Activated B cell treated with CpG ODN at 0.5 μM for 24 hours (primary cell): ENCODE measurements around the gene PPP3R1. TPM values are rescaled to one million over a fixed set of nuclear protein-coding genes. Genes with fewer than 3 reads are reported as not detected.

Experiments
- ATAC-seq: fragments of 200-7000 bp; cut with Tn5 transposase; one replicate; pipeline ENCODE4 v1.10.0; 2021; ENCODE audit warnings: low read depth, mild to moderate bottlenecking, moderate library complexity
- CTCF ChIA-PET: fragments of 350-600 bp; sonication (Branson Sonifier 250); formaldehyde crosslinking; loops from one replicate; lab custom pipeline; 2021; ENCODE audit warnings: antibody characterized with exemption; lab: Charles Lee
- POLR2A ChIA-PET: fragments of 350-600 bp; sonication (Branson Sonifier 250); formaldehyde crosslinking; loops from one replicate; lab custom pipeline; 2021; ENCODE audit warnings: antibody characterized with exemption; lab: Charles Lee
- DNase-seq: peaks from one replicate; pipeline ENCODE4 v3.0.0; 2022
- H3K27ac Mint-ChIP-seq: one replicate; pipeline ENCODE4 v1.8.0; 2020; ENCODE audit warnings: mixed read lengths
- H3K27me3 Mint-ChIP-seq: one replicate; pipeline ENCODE4 v1.8.0; 2021; ENCODE audit warnings: mixed read lengths
- H3K36me3 Mint-ChIP-seq: one replicate; pipeline ENCODE4 v1.8.0; 2021; ENCODE audit warnings: low read depth, mixed read lengths
- H3K4me1 Mint-ChIP-seq: one replicate; pipeline ENCODE4 v1.8.0; 2021; ENCODE audit warnings: mixed read lengths
- H3K4me3 Mint-ChIP-seq: one replicate; pipeline ENCODE4 v1.8.0; 2020; ENCODE audit warnings: mild to moderate bottlenecking, mixed read lengths
- H3K9me3 Mint-ChIP-seq: one replicate; pipeline ENCODE4 v1.8.0; 2020; ENCODE audit warnings: mixed read lengths
- CTCF ChIP-seq: fragments of 200-600 bp; IDR thresholded peaks from one replicate; pipeline ENCODE4 v1.8.0; 2022; ENCODE audit warnings: antibody characterized with exemption, mild to moderate bottlenecking
- intact Hi-C: fragments of 100-400 bp; cut with micrococcal nuclease; formaldehyde crosslinking; loops from one replicate; pipeline ENCODE4 v1.15.1; 2024
- total RNA-seq: library from RNA; stranded (reverse); gene quantifications from 2 replicates; pipeline ENCODE4 v1.2.3, GENCODE V29; 2022

The PPP3R1 gene
- total RNA-seq, 1 donor from 2014 or later: 53.5 TPM

DNA sequence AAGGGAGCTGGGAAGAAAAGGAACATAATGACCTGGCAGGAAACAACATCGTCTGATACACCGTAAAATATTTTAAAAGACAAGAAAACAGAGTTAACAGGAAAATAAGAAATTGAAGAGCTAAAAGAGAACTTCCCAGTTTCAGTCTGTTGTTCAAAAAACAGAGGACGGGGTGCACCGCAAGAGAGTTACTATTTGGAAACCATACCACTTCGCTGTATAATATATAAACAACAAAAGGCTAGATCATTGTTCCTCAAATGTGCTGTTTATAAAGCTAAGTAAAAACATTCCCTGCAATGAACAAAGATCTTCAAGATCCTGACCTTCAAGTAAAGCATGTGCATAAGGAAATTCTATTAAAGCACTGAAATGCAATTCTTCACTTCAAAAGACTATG lies 2.1 kb downstream of the PPP3R1 start:
- no peak for ATAC-seq
- CTCF ChIA-PET: interaction anchor here (0.8 to 3.0 kb wide), 4 partner anchors 24 to 128 kb away, joined by 4 to 23 read pairs (median 4); no protein-coding TSS in a partner anchor

GRCh38 chr2:68248806-68249205 lies 3.5 kb downstream of the PPP3R1 start:
- Mint-ChIP-seq H3K4me1 (peaks cover 22% of the 10 kb centered on the region), H3K27ac (no peak overlapping the region), H3K27me3 (no peaks in the 10 kb centered on the region), H3K36me3 (peaks cover 22% of the 10 kb centered on the region), H3K9me3 (no peaks in the 10 kb centered on the region), H3K4me3 (no peak overlapping the region)
- intact Hi-C loops: no loop called here
- ChIA-PET CTCF (interaction anchor here (0.7 to 3.0 kb wide), 2 partner anchors 53 to 81 kb away, joined by 3 to 23 read pairs; no protein-coding TSS in a partner anchor), POLR2A (interaction anchor here (0.6 to 1.1 kb wide), 3 partner anchors 53 to 470 kb away, joined by 3 read pairs; partner anchors contain the start of gene PNO1)
- ATAC-seq (no peak), DNase-seq (no peak)
- TF ChIP-seq CTCF: no peak

More for the DNA sequence above, 2.1 kb downstream of the PPP3R1 start:
- H3K4me3 Mint-ChIP-seq: peak overlapping the region; percentile 89
- TF ChIP-seq CTCF: no peak
- peaks cover 22% of the 10 kb centered on the region for H3K36me3 Mint-ChIP-seq
- no peaks in the 10 kb centered on the region for H3K27me3 Mint-ChIP-seq
- peaks cover 32% of the 10 kb centered on the region for H3K4me1 Mint-ChIP-seq
- POLR2A ChIA-PET: interaction anchor here (0.6 to 2.5 kb wide), 6 partner anchors 8 to 93 kb away, joined by 3 to 11 read pairs (median 3); partner anchors contain the start of gene PNO1
- peak overlapping the region; percentile 92 for H3K27ac Mint-ChIP-seq
- intact Hi-C loops: loop anchor here (2.0 to 5.0 kb wide), 3 partner anchors 13 to 657 kb away; no protein-coding TSS in a partner anchor
- H3K9me3 Mint-ChIP-seq: no peaks in the 10 kb centered on the region
- no peak for DNase-seq

- POLR2A ChIA-PET: interaction anchor here (0.6 kb wide), 1 partner anchor 90 kb away, joined by 3 read pairs; the partner anchor contains the start of gene PNO1
- CTCF ChIA-PET: interaction anchor here (0.7 kb wide), 1 partner anchor 81 kb away, joined by 3 read pairs; no protein-coding TSS in a partner anchor
- Mint-ChIP-seq H3K9me3 (no peaks in the 10 kb centered on the region), H3K4me1 (peaks cover 17% of the 10 kb centered on the region), H3K4me3 (no peak overlapping the region), H3K36me3 (peaks cover 22% of the 10 kb centered on the region), H3K27ac (no peak overlapping the region), H3K27me3 (no peaks in the 10 kb centered on the region)
- DNase-seq (no peak), ATAC-seq (no peak)
- intact Hi-C loops: no loop called here
- no peak for TF ChIP-seq CTCF
These were observed 4.0 kb downstream of the PPP3R1 start for GRCh38 chr2:68248361-68248760.

DNA sequence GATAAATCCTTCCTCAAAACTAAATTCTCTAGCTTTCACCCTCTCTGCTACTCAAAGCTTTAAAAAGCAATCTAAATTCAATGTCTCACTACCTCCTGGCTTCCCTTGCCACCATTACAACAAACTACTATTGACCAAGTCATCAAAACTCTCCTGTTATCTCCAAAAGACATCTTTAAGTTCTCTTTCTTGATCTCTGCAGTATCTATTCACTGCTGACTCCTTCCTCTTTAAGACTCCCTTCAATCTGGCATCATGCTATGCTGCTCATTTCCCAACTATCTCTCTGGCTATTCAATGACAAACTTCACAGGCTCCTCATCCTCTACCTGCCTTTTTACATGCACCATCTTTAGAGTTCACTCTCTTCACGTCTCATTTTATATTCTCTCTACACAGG lies 5.9 kb downstream of the PPP3R1 start:
- no peak for ATAC-seq
- H3K4me3 Mint-ChIP-seq: no peak overlapping the region
- H3K36me3 Mint-ChIP-seq: peaks cover 17% of the 10 kb centered on the region
- ChIA-PET CTCF (no interaction called here), POLR2A (interaction anchor here (0.5 kb wide), 1 partner anchor 28 kb away, joined by 3 read pairs; no protein-coding TSS in a partner anchor)
- H3K27me3 Mint-ChIP-seq: no peaks in the 10 kb centered on the region
- H3K27ac Mint-ChIP-seq: no peak overlapping the region
- H3K4me1 Mint-ChIP-seq: peaks cover 26% of the 10 kb centered on the region
- DNase-seq: no peak
- TF ChIP-seq CTCF: no peak
- intact Hi-C loops: no loop called here
- H3K9me3 Mint-ChIP-seq: no peaks in the 10 kb centered on the region

DNA sequence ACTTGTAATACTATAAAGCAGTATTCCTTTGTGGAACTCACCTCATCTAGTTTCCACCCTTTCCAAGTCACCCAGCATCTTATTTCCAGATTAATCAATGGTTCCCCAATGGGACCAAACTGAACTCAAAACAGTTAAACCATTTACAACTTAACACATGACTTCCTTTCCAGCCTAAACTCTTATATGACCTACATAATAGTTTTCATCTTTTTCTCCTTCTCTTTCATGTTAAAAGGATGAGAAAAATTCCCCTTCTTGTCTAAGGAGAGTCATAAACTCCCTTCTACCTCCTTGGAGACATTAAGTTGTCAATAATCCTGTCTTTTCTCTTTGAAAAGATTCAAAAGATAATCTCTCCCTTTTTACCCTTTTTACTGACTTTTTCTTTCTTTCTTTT lies 6.7 kb downstream of the PPP3R1 start:
- ChIA-PET CTCF (interaction anchor here (2.9 kb wide), 1 partner anchor 49 kb away, joined by 11 read pairs; no protein-coding TSS in a partner anchor), POLR2A (interaction anchor here (0.5 to 1.2 kb wide), 2 partner anchors 13 to 27 kb away, joined by 3 read pairs; no protein-coding TSS in a partner anchor)
- H3K4me3 Mint-ChIP-seq: no peak overlapping the region
- DNase-seq: no peak
- no peak for ATAC-seq
- H3K27ac Mint-ChIP-seq: no peak overlapping the region
- intact Hi-C loops: no loop called here
- peaks cover 30% of the 10 kb centered on the region for H3K4me1 Mint-ChIP-seq
- H3K27me3 Mint-ChIP-seq: no peaks in the 10 kb centered on the region
- peaks cover 13% of the 10 kb centered on the region for H3K36me3 Mint-ChIP-seq
- TF ChIP-seq CTCF: no peak
- no peaks in the 10 kb centered on the region for H3K9me3 Mint-ChIP-seq
